Smooth muscle cell (in vitro differentiated cells): ENCODE results near the gene CENPP. TPM values are rescaled to one million over a fixed set of nuclear protein-coding genes. Genes with fewer than 3 reads are reported as not detected.

ENCODE experiments used
- DNase-seq: peaks from one replicate; lab custom pipeline; 2025; ENCODE audit not compliant: unreplicated experiment; lab: John Stamatoyannopoulos, UW
- H2AFZ ChIP-seq: fragments of 200-600 bp; sonication (generic); 2 replicates; pipeline ENCODE4 v1.6.0; 2016; ENCODE audit warnings: antibody characterized with exemption, low read depth, mild to moderate bottlenecking
- H3F3A ChIP-seq: fragments of 200-600 bp; sonication (generic); 2 replicates; pipeline ENCODE4 v1.6.0; 2017; ENCODE audit warnings: antibody characterized with exemption, low read depth
- H3K27ac ChIP-seq: fragments of 200-600 bp; sonication (generic); 2 replicates; pipeline ENCODE4 v1.5.1; 2016; ENCODE audit warnings: low read depth, mild to moderate bottlenecking
- H3K27me3 ChIP-seq: fragments of 200-600 bp; sonication (generic); 2 replicates; pipeline ENCODE4 v1.6.1; 2016; ENCODE audit warnings: low read depth, mild to moderate bottlenecking
- H3K36me3 ChIP-seq: fragments of 200-600 bp; sonication (generic); 2 replicates; pipeline ENCODE4 v1.5.1; 2016; ENCODE audit warnings: low read depth
- H3K4me1 ChIP-seq: fragments of 200-600 bp; sonication (generic); 2 replicates; pipeline ENCODE4 v1.5.1; 2016; ENCODE audit warnings: low read depth
- H3K4me2 ChIP-seq: fragments of 200-600 bp; sonication (generic); 2 replicates; pipeline ENCODE4 v1.6.0; 2016; ENCODE audit warnings: mild to moderate bottlenecking
- H3K4me3 ChIP-seq: fragments of 200-600 bp; sonication (generic); 2 replicates; pipeline ENCODE4 v1.5.1; 2016; ENCODE audit warnings: mild to moderate bottlenecking
- H3K79me2 ChIP-seq: fragments of 200-600 bp; sonication (generic); 2 replicates; pipeline ENCODE4 v1.6.0; 2016; ENCODE audit warnings: low read depth, mild to moderate bottlenecking
- H3K9ac ChIP-seq: fragments of 200-600 bp; sonication (generic); 2 replicates; pipeline ENCODE4 v1.6.0; 2016; ENCODE audit warnings: low read depth
- H3K9me3 ChIP-seq: fragments of 200-600 bp; sonication (generic); replicated peaks from 2 replicates; pipeline ENCODE4 v1.5.1; 2016; ENCODE audit warnings: low read depth
- H4K20me1 ChIP-seq: fragments of 200-600 bp; sonication (generic); 2 replicates; pipeline ENCODE4 v1.6.0; 2016; ENCODE audit warnings: low read depth
- CTCF ChIP-seq: fragments of 200-600 bp; sonication (generic); IDR thresholded peaks from 2 replicates; pipeline ENCODE4 v1.5.1; 2017; ENCODE audit warnings: borderline replicate concordance, mild to moderate bottlenecking, antibody characterized with exemption; ENCODE audit not compliant: insufficient read depth, poor library complexity, severe bottlenecking
- WGBS: methylation state at CpG from one replicate; pipeline ENCODE4 v1.1.7; 2016; ENCODE audit warnings: low lambda C conversion rate; 5-methylcytosine and 5-hydroxymethylcytosine counted together
- polyA plus RNA-seq: library from polyadenylated mRNA; unstranded; fragments of >200 nt; fragmentation: Nextera tagmentation; extraction: Ambion mirVana; gene quantifications from 2 replicates; pipeline ENCODE4 v1.2.1, GENCODE V29; 2016
- total RNA-seq: library from RNA; depleted of rRNA; stranded (reverse); fragments of >200 nt; gene quantifications from 2 replicates; pipeline ENCODE4 v1.2.3, GENCODE V29; 2014

Gene CENPP
- total and polyA plus RNA-seq, 2 experiments from 2014 or later = 4.2 to 17.5 TPM

- no peak overlapping the region for H3K9ac ChIP-seq
- no peak overlapping the region for H2AFZ ChIP-seq
- no peaks in the 10 kb centered on the region for H3K9me3 ChIP-seq
- no peak overlapping the region for H3K27ac ChIP-seq
- H3K36me3 ChIP-seq = peaks cover 7% of the 10 kb centered on the region
- no peaks in the 10 kb centered on the region for H3K79me2 ChIP-seq
- H3K4me1 ChIP-seq = no peaks in the 10 kb centered on the region
- no peaks in the 10 kb centered on the region for H3K27me3 ChIP-seq
- no peak for TF ChIP-seq CTCF
- H3K4me3 ChIP-seq = no peak overlapping the region
- over 99% methylated on average over 6 of the region's 6 CpGs for whole genome bisulfite sequencing
- H4K20me1 ChIP-seq = peaks cover 27% of the 10 kb centered on the region
- peak overlapping the region; percentile 78 for H3K4me2 ChIP-seq
- no peak for DNase-seq
- no peaks in the 10 kb centered on the region for H3F3A ChIP-seq
These were observed 324.5 kb downstream of the CENPP start for GRCh38 chr9:92650296-92650695.

GRCh38 chr9:92650839-92651621 lies 325.3 kb downstream of the CENPP start:
- Histone ChIP-seq H4K20me1 (peaks cover 27% of the 10 kb centered on the region), H3K36me3 (peaks cover 7% of the 10 kb centered on the region), H3K9ac (no peak overlapping the region), H3K4me1 (no peaks in the 10 kb centered on the region), H3K4me3 (no peak overlapping the region), H3K27ac (peak overlapping the region; percentile 38), H2AFZ (no peak overlapping the region), H3K27me3 (no peaks in the 10 kb centered on the region), H3K9me3 (no peaks in the 10 kb centered on the region), H3K79me2 (no peaks in the 10 kb centered on the region), H3K4me2 (peak overlapping the region; percentile 78), H3F3A (no peaks in the 10 kb centered on the region)
- TF ChIP-seq CTCF = no peak
- 32% methylated on average over 10 of the region's 10 CpGs for WGBS
- DNase-seq = peak; percentile 10

GRCh38 chr9:92652461-92652860 lies 326.7 kb downstream of the CENPP start:
- H3K9me3 ChIP-seq = no peaks in the 10 kb centered on the region
- peaks cover under 1% of the 10 kb centered on the region for H3K36me3 ChIP-seq
- 77% methylated on average over 1 of the region's 1 CpG for WGBS
- TF ChIP-seq CTCF = no peak
- no peak overlapping the region for H3K4me2 ChIP-seq
- H3F3A ChIP-seq = no peaks in the 10 kb centered on the region
- no peak overlapping the region for H3K9ac ChIP-seq
- H2AFZ ChIP-seq = no peak overlapping the region
- DNase-seq = no peak
- no peaks in the 10 kb centered on the region for H3K79me2 ChIP-seq
- no peak overlapping the region for H3K27ac ChIP-seq
- no peaks in the 10 kb centered on the region for H3K27me3 ChIP-seq
- no peaks in the 10 kb centered on the region for H3K4me1 ChIP-seq
- H3K4me3 ChIP-seq = no peak overlapping the region
- peaks cover 34% of the 10 kb centered on the region for H4K20me1 ChIP-seq
